Gastroesophageal sphincter (tissue), 3 donors: ENCODE results near the gene PFN4.

Experiments
- CTCF ChIP-seq, 4 experiments: fragments of 200-600 bp in 2 of 4; fragments of 450-650 bp in 2 of 4; sonication (generic) in 1 of 4; IDR thresholded peaks; one replicate each; pipeline ENCODE4 v1.5.1; 2017 to 2019; ENCODE audit warnings: antibody characterized with exemption in 4 of 4, mild to moderate bottlenecking in 2 of 4, moderate library complexity in 2 of 4
- EP300 ChIP-seq: sonication (generic); formaldehyde crosslinking; IDR thresholded peaks from one replicate; pipeline ENCODE4 v1.6.1; 2017; ENCODE audit warnings: antibody characterized with exemption, mild to moderate bottlenecking
- POLR2A ChIP-seq, 2 donors: fragments of 450-650 bp; IDR thresholded peaks; one replicate each; pipeline ENCODE4 v1.6.1; 2017; ENCODE audit warnings: antibody characterized with exemption in 2 of 2, mild to moderate bottlenecking in 2 of 2, moderate library complexity in 1 of 2
- POLR2AphosphoS5 ChIP-seq: sonication (generic); formaldehyde crosslinking; IDR thresholded peaks from one replicate; pipeline ENCODE4 v1.6.1; 2017; ENCODE audit warnings: antibody characterized with exemption

- no peak for TF ChIP-seq CTCF (IDR thresholded peaks at IDR 0.05)
- TF ChIP-seq POLR2A (IDR thresholded peaks at IDR 0.05) = no peak
- TF ChIP-seq POLR2AphosphoS5 = no peak
- TF ChIP-seq EP300 = no peak
These were observed 5.2 kb downstream of the PFN4 start for GRCh38 chr2:24117902-24118301.
